HepG2 (cell line): ENCODE data around the gene PTGER3.

Experiments used
- CREB1 ChIP-seq, 2 experiments: fragments of 450-650 bp in 1 of 2; IDR thresholded peaks; 2 replicates each; pipeline ENCODE4 v1.6.1; 2016 to 2017; ENCODE audit warnings: control low read depth in 1 of 2, mild to moderate bottlenecking in 1 of 2, missing compliant biosample characterization in 1 of 2, missing genetic modification characterization in 1 of 2
- CTCF ChIP-seq: sonication (generic); formaldehyde crosslinking; IDR thresholded peaks from 2 replicates; pipeline ENCODE4 v1.5.0; 2020; ENCODE audit warnings: mild to moderate bottlenecking, missing genetic modification reagents, moderate library complexity
- FOXJ3 ChIP-seq: sonication (generic); formaldehyde crosslinking; IDR thresholded peaks from 2 replicates; pipeline ENCODE4 v1.4.0; 2020; ENCODE audit warnings: missing genetic modification reagents, mild to moderate bottlenecking, borderline replicate concordance
- MYC ChIP-seq: sonication (generic); formaldehyde crosslinking; IDR thresholded peaks from 2 replicates; pipeline ENCODE4 v1.9.0; 2021; ENCODE audit warnings: missing genetic modification reagents, borderline replicate concordance
- SNAPC5 ChIP-seq: sonication (generic); formaldehyde crosslinking; IDR thresholded peaks from 2 replicates; pipeline ENCODE4 v1.8.1; 2023; ENCODE audit warnings: mild to moderate bottlenecking, missing genetic modification reagents, borderline replicate concordance
- SRF ChIP-seq: IDR thresholded peaks from 2 replicates; pipeline ENCODE4 v1.6.1; 2011; ENCODE audit warnings: mild to moderate bottlenecking, low read depth, low read length, moderate library complexity

- TF ChIP-seq CTCF (CRISPR knock-in tag) (no peak), FOXJ3 (CRISPR knock-in tag) (no peak), CREB1 (IDR thresholded peaks at IDR 0.05) (no peak), CREB1 (CRISPR knock-in tag; IDR thresholded peaks at IDR 0.05) (no peak), SRF (no peak), SNAPC5 (CRISPR knock-in tag) (no peak), MYC (CRISPR knock-in tag) (no peak)
These were observed 2.1 kb downstream of the PTGER3 start for GRCh38 chr1:71045463-71046028.
